CD4-positive, alpha-beta memory T cell (primary cell): ENCODE results near the gene ADIPOR2. TPM values are rescaled to one million over a fixed set of nuclear protein-coding genes. Genes with fewer than 3 reads are reported as not detected.

Source experiments
- CTCF ChIA-PET: fragments of 350-600 bp; sonication (Branson Sonifier 250); formaldehyde crosslinking; loops from one replicate; lab custom pipeline; 2021; ENCODE audit warnings: inconsistent platforms; ENCODE audit not compliant: partially characterized antibody; lab: Charles Lee
- POLR2A ChIA-PET: fragments of 350-600 bp; sonication (Branson Sonifier 250); formaldehyde crosslinking; loops from one replicate; lab custom pipeline; 2021; ENCODE audit not compliant: partially characterized antibody; lab: Charles Lee
- DNase-seq, 5 donors: peaks; one replicate each; pipeline versions ENCODE4 v3.0.0 to v3.0.0-alpha.2; 2020 to 2022; ENCODE audit warnings: mixed read lengths in 1 of 5
- H3K27ac ChIP-seq: one replicate; pipeline ENCODE4 v1.7.0; 2013; ENCODE audit warnings: low read depth, low read length
- H3K27me3 ChIP-seq: 2 replicates; pipeline ENCODE4 v1.7.0; 2013; ENCODE audit warnings: mild to moderate bottlenecking, low read length, moderate library complexity; ENCODE audit not compliant: insufficient read depth
- H3K36me3 ChIP-seq: 2 replicates; pipeline ENCODE4 v1.7.0; 2013; ENCODE audit warnings: mild to moderate bottlenecking, low read length, moderate library complexity; ENCODE audit not compliant: insufficient read depth
- H3K4me1 ChIP-seq: 2 replicates; pipeline ENCODE4 v1.7.0; 2013; ENCODE audit warnings: mild to moderate bottlenecking, low read length, moderate library complexity; ENCODE audit not compliant: insufficient read depth
- H3K4me3 ChIP-seq, 2 donors: one replicate each; pipeline ENCODE4 v1.7.0; 2013; ENCODE audit warnings: low read length in 2 of 2, mild to moderate bottlenecking in 1 of 2
- H3K9me3 ChIP-seq, 2 donors: one replicate each; pipeline ENCODE4 v1.7.0; 2013; ENCODE audit warnings: low read length in 2 of 2, control low read depth in 1 of 2; ENCODE audit not compliant: control insufficient read depth in 1 of 2
- H3K27ac Mint-ChIP-seq, 7 donors: one replicate each; pipeline ENCODE4 v1.8.0; 2020 to 2021; ENCODE audit warnings: mixed read lengths in 7 of 7, mild to moderate bottlenecking in 6 of 7, inconsistent platforms in 3 of 7, moderate library complexity in 3 of 7
- H3K27me3 Mint-ChIP-seq, 2 donors: one replicate each; pipeline ENCODE4 v1.8.0; 2020 to 2021; ENCODE audit warnings: mixed read lengths in 2 of 2
- H3K36me3 Mint-ChIP-seq, 2 donors: one replicate each; pipeline ENCODE4 v1.8.0; 2020 to 2021; ENCODE audit warnings: mixed read lengths in 2 of 2, inconsistent platforms in 1 of 2, mild to moderate bottlenecking in 1 of 2
- H3K4me1 Mint-ChIP-seq, 4 donors: one replicate each; pipeline ENCODE4 v1.8.0; 2020 to 2021; ENCODE audit warnings: mixed read lengths in 4 of 4, mild to moderate bottlenecking in 1 of 4
- H3K4me3 Mint-ChIP-seq, 8 donors: one replicate each; pipeline ENCODE4 v1.8.0; 2020 to 2021; ENCODE audit warnings: mixed read lengths in 8 of 8, mild to moderate bottlenecking in 7 of 8, moderate library complexity in 6 of 8, inconsistent platforms in 3 of 8
- H3K9me3 Mint-ChIP-seq, 8 donors: one replicate each; pipeline ENCODE4 v1.8.0; 2020 to 2021; ENCODE audit warnings: mixed read lengths in 8 of 8, mild to moderate bottlenecking in 5 of 8, inconsistent platforms in 3 of 8, moderate library complexity in 1 of 8
- intact Hi-C: fragments of 100-400 bp; cut with micrococcal nuclease; formaldehyde crosslinking; loops from one replicate; pipeline ENCODE4 v1.15.1; 2023
- polyA plus RNA-seq, 2 donors: library from polyadenylated mRNA; unstranded; fragments of 300-500 nt; fragmentation: Illumina TruSeq; gene quantifications; one replicate each; pipeline ENCODE4 v1.2.3, GENCODE V29; 2021
- total RNA-seq, 2 experiments: library from RNA; stranded (reverse); gene quantifications; one replicate each; pipeline ENCODE4 v1.2.3, GENCODE V29; 2021

ADIPOR2 gene
- total and polyA plus RNA-seq, 4 experiments from 2014 or later, result 1.8 to 36.2 (median 19.6) TPM

- peaks cover 0 to 2% of the 10 kb centered on the region in 2 donors for H3K36me3 Mint-ChIP-seq
- no peak for DNase-seq
- peaks cover 6 to 22% (median 14%) of the 10 kb centered on the region in 4 donors for H3K4me1 Mint-ChIP-seq
- ChIA-PET POLR2A (no interaction called here), CTCF (interaction anchor here (1.0 to 2.1 kb wide), 3 partner anchors 8 to 139 kb away, joined by 3 to 6 read pairs (median 5); no protein-coding TSS in a partner anchor)
- Histone ChIP-seq H3K36me3 (no peaks in the 10 kb centered on the region), H3K27me3 (no peaks in the 10 kb centered on the region), H3K4me3 (no peak overlapping the region), H3K9me3 (no peaks in the 10 kb centered on the region), H3K27ac (no peak overlapping the region), H3K4me1 (peaks cover 12% of the 10 kb centered on the region)
- no peaks in the 10 kb centered on the region for H3K27me3 Mint-ChIP-seq
- peak overlapping the region in 3 of 7 donors; percentile 15 to 56 (median 29) for H3K27ac Mint-ChIP-seq
- no peak overlapping the region for H3K4me3 Mint-ChIP-seq
- intact Hi-C loops, result no loop called here
- no peaks in the 10 kb centered on the region for H3K9me3 Mint-ChIP-seq
Observed at GRCh38 chr12:1800401-1801302, 109.8 kb downstream of the ADIPOR2 start.

- H3K9me3 ChIP-seq, result no peaks in the 10 kb centered on the region
- ChIA-PET POLR2A (no interaction called here), CTCF (interaction anchor here (1.0 to 2.1 kb wide), 3 partner anchors 9 to 139 kb away, joined by 3 to 6 read pairs (median 5); no protein-coding TSS in a partner anchor)
- DNase-seq, result no peak
- H3K4me1 ChIP-seq, result peaks cover 8% of the 10 kb centered on the region
- no peak overlapping the region for H3K4me3 Mint-ChIP-seq
- H3K27ac ChIP-seq, result no peak overlapping the region
- H3K9me3 Mint-ChIP-seq, result no peaks in the 10 kb centered on the region
- no peaks in the 10 kb centered on the region for H3K27me3 ChIP-seq
- H3K4me1 Mint-ChIP-seq, result peaks cover 2 to 14% (median 8%) of the 10 kb centered on the region in 4 donors
- peak overlapping the region in 2 of 7 donors; percentile 17 to 74 for H3K27ac Mint-ChIP-seq
- intact Hi-C loops, result no loop called here
- no peaks in the 10 kb centered on the region for H3K36me3 ChIP-seq
- no peak overlapping the region for H3K4me3 ChIP-seq
- H3K27me3 Mint-ChIP-seq, result no peaks in the 10 kb centered on the region
- no peaks in the 10 kb centered on the region for H3K36me3 Mint-ChIP-seq
Observed at GRCh38 chr12:1801303-1801975, 110.6 kb downstream of the ADIPOR2 start.

- H3K4me1 ChIP-seq, result peaks cover 13% of the 10 kb centered on the region
- Mint-ChIP-seq H3K27ac (no peak overlapping the region), H3K27me3 (no peaks in the 10 kb centered on the region), H3K36me3 (no peaks in the 10 kb centered on the region), H3K4me3 (no peak overlapping the region), H3K4me1 (peaks cover 2 to 11% (median 7%) of the 10 kb centered on the region in 4 donors), H3K9me3 (no peaks in the 10 kb centered on the region)
- H3K27me3 ChIP-seq, result no peaks in the 10 kb centered on the region
- no peak overlapping the region for H3K27ac ChIP-seq
- no peak overlapping the region for H3K4me3 ChIP-seq
- ChIA-PET POLR2A (interaction anchor here (1.3 to 1.7 kb wide), 2 partner anchors 113 to 142 kb away, joined by 4 to 5 read pairs; partner anchors contain the start of gene ADIPOR2), CTCF (interaction anchor here (1.3 to 2.1 kb wide), 3 partner anchors 13 to 151 kb away, joined by 4 to 15 read pairs (median 5); no protein-coding TSS in a partner anchor)
- intact Hi-C loops, result loop anchor here (1.0 kb wide), 1 partner anchor 7 kb away; no protein-coding TSS in a partner anchor
- no peaks in the 10 kb centered on the region for H3K9me3 ChIP-seq
- no peaks in the 10 kb centered on the region for H3K36me3 ChIP-seq
- DNase-seq, result no peak
Observed at GRCh38 chr12:1803736-1804135, 112.9 kb downstream of the ADIPOR2 start.

- Mint-ChIP-seq H3K36me3 (no peaks in the 10 kb centered on the region), H3K27ac (peak overlapping the region; percentile 57 to 92 (median 89)), H3K4me3 (peak overlapping the region in 6 of 8 donors; percentile 1 to 57 (median 38)), H3K9me3 (no peaks in the 10 kb centered on the region), H3K4me1 (peaks cover 2 to 16% (median 10%) of the 10 kb centered on the region in 4 donors), H3K27me3 (no peaks in the 10 kb centered on the region)
- POLR2A ChIA-PET, result interaction anchor here (1.3 to 1.7 kb wide), 3 partner anchors 8 to 143 kb away, joined by 3 to 5 read pairs (median 4); partner anchors contain the start of gene ADIPOR2
- peak overlapping the region; percentile 32 for H3K27ac ChIP-seq
- DNase-seq, result peak; percentile 81 to 89 (median 84)
- H3K4me3 ChIP-seq, result peak overlapping the region in 1 of 2 donors; percentile 28
- H3K27me3 ChIP-seq, result no peaks in the 10 kb centered on the region
- no peaks in the 10 kb centered on the region for H3K36me3 ChIP-seq
- intact Hi-C loops, result loop anchor here (1.0 kb wide), 1 partner anchor 8 kb away; no protein-coding TSS in a partner anchor
- H3K9me3 ChIP-seq, result no peaks in the 10 kb centered on the region
- H3K4me1 ChIP-seq, result peaks cover 20% of the 10 kb centered on the region
- CTCF ChIA-PET, result interaction anchor here (1.3 to 2.1 kb wide), 3 partner anchors 14 to 152 kb away, joined by 4 to 15 read pairs (median 5); no protein-coding TSS in a partner anchor
Observed at GRCh38 chr12:1804545-1805332, 113.9 kb downstream of the ADIPOR2 start.

GRCh38 chr12:1805441-1806081, 114.7 kb downstream of the ADIPOR2 start:
- Mint-ChIP-seq H3K27me3 (no peaks in the 10 kb centered on the region), H3K36me3 (no peaks in the 10 kb centered on the region), H3K9me3 (peaks cover 0 to under 1% (median 0%) of the 10 kb centered on the region in 8 donors), H3K4me1 (peaks cover 3 to 23% (median 15%) of the 10 kb centered on the region in 4 donors), H3K4me3 (no peak overlapping the region), H3K27ac (peak overlapping the region in 4 of 7 donors; percentile 36 to 69 (median 53))
- Histone ChIP-seq H3K27ac (no peak overlapping the region), H3K36me3 (no peaks in the 10 kb centered on the region), H3K9me3 (no peaks in the 10 kb centered on the region), H3K4me1 (peaks cover 23% of the 10 kb centered on the region), H3K27me3 (no peaks in the 10 kb centered on the region), H3K4me3 (no peak overlapping the region)
- POLR2A ChIA-PET, result interaction anchor here (1.5 kb wide), 1 partner anchor 9 kb away, joined by 3 read pairs; no protein-coding TSS in a partner anchor
- intact Hi-C loops, result no loop called here
- CTCF ChIA-PET, result interaction anchor here (1.1 to 2.6 kb wide), 2 partner anchors 14 to 134 kb away, joined by 3 to 14 read pairs; no protein-coding TSS in a partner anchor
- no peak for DNase-seq
